Glomerular visceral epithelial cell (primary cell): ENCODE measurements around the gene SGMS1.
A peak's percentile ranks its signal among the peaks of the same experiment; 100 is the strongest.

Experiments used
- DNase-seq: peaks from one replicate; pipeline ENCODE4 v3.0.0-alpha.2; 2016; ENCODE audit errors: extremely low spot score

SGMS1 gene

GRCh38 chr10:50613150-50613549, 10.6 kb downstream of the SGMS1 start:
- no peak for DNase-seq

- no peak for DNase-seq
Observed at GRCh38 chr10:50610368-50610767, 13.4 kb downstream of the SGMS1 start.

GRCh38 chr10:50607356-50607925, 16.3 kb downstream of the SGMS1 start:
- no peak for DNase-seq

GRCh38 chr10:50605951-50606270, 17.8 kb downstream of the SGMS1 start:
- DNase-seq: no peak

- peak; percentile 89 for DNase-seq
Observed at GRCh38 chr10:50605269-50605950, 18.3 kb downstream of the SGMS1 start.

- DNase-seq: no peak
Observed at GRCh38 chr10:50604809-50605208, 18.9 kb downstream of the SGMS1 start.

GRCh38 chr10:50604049-50604640, 19.6 kb downstream of the SGMS1 start:
- no peak for DNase-seq

- DNase-seq: no peak
Observed at GRCh38 chr10:50603151-50603850, 20.5 kb downstream of the SGMS1 start.

GRCh38 chr10:50601974-50602373, 21.8 kb downstream of the SGMS1 start:
- DNase-seq: no peak

- peak; percentile 91 for DNase-seq
Observed at GRCh38 chr10:50600831-50601477, 22.8 kb downstream of the SGMS1 start.

- no peak for DNase-seq
Observed at GRCh38 chr10:50600286-50600685, 23.5 kb downstream of the SGMS1 start.

- DNase-seq: no peak
Observed at GRCh38 chr10:50596897-50597296, 26.9 kb downstream of the SGMS1 start.

- DNase-seq: no peak
Observed at GRCh38 chr10:50596456-50596855, 27.3 kb downstream of the SGMS1 start.

- no peak for DNase-seq
Observed at GRCh38 chr10:50595785-50596184, 28.0 kb downstream of the SGMS1 start.

- DNase-seq: no peak
Observed at GRCh38 chr10:50593523-50594376, 30.0 kb downstream of the SGMS1 start.

GRCh38 chr10:50592961-50593418, 30.8 kb downstream of the SGMS1 start:
- no peak for DNase-seq

GRCh38 chr10:50590935-50591334, 32.8 kb downstream of the SGMS1 start:
- no peak for DNase-seq

- DNase-seq: no peak
Observed at GRCh38 chr10:50586740-50587088, 37.0 kb downstream of the SGMS1 start.

GRCh38 chr10:50585921-50586739, 37.6 kb downstream of the SGMS1 start:
- peak; percentile 47 for DNase-seq
